GM23338 (cell line): ENCODE measurements around the gene ZNF282. TPM values are rescaled to one million over a fixed set of nuclear protein-coding genes. Genes with fewer than 3 reads are reported as not detected.

Experiments
- ATAC-seq: fragments of 200-7000 bp; cut with Tn5 transposase; 3 replicates; pipeline ENCODE4 v1.9.1; 2020
- DNase-seq: peaks from one replicate; pipeline ENCODE4 v3.0.0-alpha.2; 2015; ENCODE audit warnings: low spot score
- H2AFZ ChIP-seq: fragments of 200-600 bp; sonication (generic); 2 replicates; pipeline ENCODE4 v1.8.0; 2016; ENCODE audit warnings: antibody characterized with exemption, mild to moderate bottlenecking, moderate library complexity
- H3F3A ChIP-seq: fragments of 200-600 bp; sonication (generic); replicated peaks from 2 replicates; pipeline ENCODE4 v1.8.0; 2017; ENCODE audit warnings: antibody characterized with exemption, mixed run types, low read depth
- H3K27ac ChIP-seq: fragments of 200-600 bp; sonication (generic); 2 replicates; pipeline ENCODE4 v1.6.1; 2016; ENCODE audit warnings: low read depth
- H3K27me3 ChIP-seq: fragments of 200-600 bp; sonication (generic); 2 replicates; pipeline ENCODE4 v1.8.0; 2016; ENCODE audit warnings: mild to moderate bottlenecking, mixed run types, moderate library complexity; ENCODE audit not compliant: insufficient read depth
- H3K36me3 ChIP-seq: fragments of 200-600 bp; sonication (generic); 2 replicates; pipeline ENCODE4 v1.8.0; 2016; ENCODE audit warnings: mild to moderate bottlenecking; ENCODE audit not compliant: insufficient read depth
- H3K4me1 ChIP-seq: fragments of 200-600 bp; sonication (generic); 2 replicates; pipeline ENCODE4 v1.8.0; 2016; ENCODE audit warnings: mild to moderate bottlenecking, moderate library complexity; ENCODE audit not compliant: insufficient read depth
- H3K4me2 ChIP-seq: fragments of 200-600 bp; sonication (generic); 2 replicates; pipeline ENCODE4 v1.7.1; 2017; ENCODE audit warnings: mixed run types
- H3K4me3 ChIP-seq: fragments of 200-600 bp; sonication (generic); 2 replicates; pipeline ENCODE4 v1.6.1; 2016; ENCODE audit warnings: mixed run types
- H3K79me2 ChIP-seq: fragments of 200-600 bp; sonication (generic); replicated peaks from 2 replicates; pipeline ENCODE4 v1.8.0; 2017; ENCODE audit warnings: mild to moderate bottlenecking; ENCODE audit not compliant: insufficient read depth
- H3K9me2 ChIP-seq: fragments of 200-600 bp; sonication (generic); 2 replicates; pipeline ENCODE4 v1.8.0; 2017; ENCODE audit not compliant: insufficient read depth
- H4K20me1 ChIP-seq: fragments of 200-600 bp; sonication (generic); replicated peaks from 2 replicates; pipeline ENCODE4 v1.8.0; 2017; ENCODE audit warnings: mild to moderate bottlenecking; ENCODE audit not compliant: insufficient read depth
- H3K27ac Mint-ChIP-seq: 2 replicates; pipeline ENCODE4 v1.8.0; 2020; ENCODE audit warnings: inconsistent platforms, mild to moderate bottlenecking, moderate library complexity, mixed read lengths
- H3K27me3 Mint-ChIP-seq: 3 replicates; pipeline ENCODE4 v1.8.0; 2022; ENCODE audit warnings: low read depth, mild to moderate bottlenecking, moderate library complexity, mixed read lengths, inconsistent platforms; ENCODE audit not compliant: insufficient read depth, poor library complexity
- H3K36me3 Mint-ChIP-seq: 3 replicates; pipeline ENCODE4 v1.8.0; 2021; ENCODE audit warnings: low read depth, mild to moderate bottlenecking, inconsistent platforms, moderate library complexity, mixed read lengths
- H3K4me1 Mint-ChIP-seq: 3 replicates; pipeline ENCODE4 v1.8.0; 2020; ENCODE audit warnings: mild to moderate bottlenecking, inconsistent platforms, mixed read lengths
- H3K4me3 Mint-ChIP-seq: 3 replicates; pipeline ENCODE4 v1.8.0; 2021; ENCODE audit warnings: moderate library complexity, mild to moderate bottlenecking, inconsistent platforms, mixed read lengths
- H3K9me3 Mint-ChIP-seq: 3 replicates; pipeline ENCODE4 v1.8.0; 2020; ENCODE audit warnings: moderate library complexity, mild to moderate bottlenecking, inconsistent platforms, mixed read lengths
- CREB1 ChIP-seq: fragments of 250-450 bp; sonication (Bioruptor Pico); IDR thresholded peaks from 2 replicates; pipeline ENCODE4 v1.5.0; 2020; ENCODE audit warnings: low read depth, mild to moderate bottlenecking, moderate library complexity
- ETS1 ChIP-seq: IDR thresholded peaks from 2 replicates; pipeline ENCODE4 v1.6.1; 2016; ENCODE audit warnings: antibody characterized with exemption
- EZH2 ChIP-seq: fragments of 200-600 bp; sonication (generic); IDR thresholded peaks from one replicate; pipeline ENCODE4 v1.8.0; 2017; ENCODE audit warnings: antibody characterized with exemption, mild to moderate bottlenecking, low read depth; ENCODE audit not compliant: unreplicated experiment
- EZH2phosphoT487 ChIP-seq: fragments of 200-600 bp; sonication (generic); IDR thresholded peaks from one replicate; pipeline ENCODE4 v1.8.1; 2018; ENCODE audit warnings: antibody characterized with exemption; ENCODE audit not compliant: unreplicated experiment
- JUNB ChIP-seq: IDR thresholded peaks from one replicate; pipeline ENCODE4 v1.6.1; 2016; ENCODE audit warnings: antibody characterized with exemption; ENCODE audit not compliant: unreplicated experiment
- NANOG ChIP-seq: IDR thresholded peaks from 2 replicates; pipeline ENCODE4 v1.6.1; 2016; ENCODE audit warnings: antibody characterized with exemption, borderline replicate concordance
- POLR2AphosphoS5 ChIP-seq: IDR thresholded peaks from 2 replicates; pipeline ENCODE4 v1.6.1; 2016; ENCODE audit warnings: antibody characterized with exemption, low read depth
- STAT1 ChIP-seq: IDR thresholded peaks from one replicate; pipeline ENCODE4 v1.6.1; 2016; ENCODE audit warnings: antibody characterized with exemption; ENCODE audit not compliant: unreplicated experiment
- ZNF114 ChIP-seq: fragments of 250-450 bp; sonication (Bioruptor Pico); IDR thresholded peaks from 2 replicates; pipeline ENCODE4 v1.5.0; 2020; ENCODE audit warnings: mild to moderate bottlenecking, moderate library complexity
- ZNF331 ChIP-seq: fragments of 250-450 bp; sonication (Bioruptor Pico); IDR thresholded peaks from 2 replicates; pipeline ENCODE4 v1.5.0; 2020; ENCODE audit warnings: low read depth, mild to moderate bottlenecking, moderate library complexity
- ZNF462 ChIP-seq: fragments of 250-450 bp; sonication (Bioruptor Pico); IDR thresholded peaks from 2 replicates; pipeline ENCODE4 v1.5.0; 2020; ENCODE audit warnings: mild to moderate bottlenecking, moderate library complexity
- polyA plus RNA-seq: library from polyadenylated mRNA; unstranded; fragments of >200 nt; fragmentation: Nextera tagmentation; extraction: Ambion mirVana; gene quantifications from 2 replicates; pipeline ENCODE4 v1.2.1, GENCODE V29; 2016
- total RNA-seq: library from RNA; depleted of rRNA; stranded (reverse); fragments of >200 nt; shearing (Covaris generic); gene quantifications from 2 replicates; pipeline ENCODE4 v1.2.3, GENCODE V29; 2014
- TF ChIP-seq, protein P1 (sequence below), 2 experiments: fragments of 200-600 bp in 1 of 2; sonication (generic) in 1 of 2; conservative IDR thresholded peaks; 2 replicates each; pipeline versions ENCODE4 v1.5.1 to v1.6.1; 2016 to 2017; ENCODE audit warnings: antibody characterized with exemption in 2 of 2, low read depth in 2 of 2, mild to moderate bottlenecking in 2 of 2, moderate library complexity in 1 of 2
- TF ChIP-seq, protein P2 (sequence below): IDR thresholded peaks from one replicate; pipeline ENCODE4 v1.6.1; 2018; ENCODE audit warnings: antibody characterized with exemption; ENCODE audit not compliant: unreplicated experiment

The ZNF282 gene
- total and polyA plus RNA-seq, 2 experiments from 2014 or later, result 7.2 to 36.3 TPM

GRCh38 chr7:149147752-149148653, 47.3 kb upstream of the ZNF282 start:
- ATAC-seq (peak; percentile 12), DNase-seq (peak; percentile 54)
- Histone ChIP-seq H2AFZ (no peak overlapping the region), H3K4me3 (peak overlapping the region; percentile 75), H3K4me1 (peaks cover 28% of the 10 kb centered on the region), H3K4me2 (peak overlapping the region; percentile 84), H3K36me3 (peaks cover 9% of the 10 kb centered on the region), H3K27ac (peak overlapping the region; percentile 83), H3K27me3 (no peaks in the 10 kb centered on the region), H3K9me2 (no peaks in the 10 kb centered on the region), H4K20me1 (peaks cover 31% of the 10 kb centered on the region), H3K79me2 (peaks cover 68% of the 10 kb centered on the region), H3F3A (peaks cover 17% of the 10 kb centered on the region)
- Mint-ChIP-seq H3K36me3 (peaks cover 39% of the 10 kb centered on the region), H3K27me3 (peaks cover 19% of the 10 kb centered on the region), H3K4me1 (peaks cover 51% of the 10 kb centered on the region), H3K27ac (peak overlapping the region; percentile 95), H3K9me3 (no peaks in the 10 kb centered on the region; the same call in 2 of the 3 replicates), H3K4me3 (peak overlapping the region; percentile 95)
- TF ChIP-seq JUNB (no peak), ETS1 (no peak), EZH2 (no peak), ZNF331 (CRISPR knock-in tag) (no peak), ZNF462 (CRISPR knock-in tag) (no peak), NANOG (no peak), STAT1 (no peak), ZNF114 (CRISPR knock-in tag) (no peak), POLR2AphosphoS5 (no peak; the same call in none of the 2 replicates), CREB1 (CRISPR knock-in tag) (no peak), EZH2phosphoT487 (no peak)
- TF ChIP-seq, protein P1, sequence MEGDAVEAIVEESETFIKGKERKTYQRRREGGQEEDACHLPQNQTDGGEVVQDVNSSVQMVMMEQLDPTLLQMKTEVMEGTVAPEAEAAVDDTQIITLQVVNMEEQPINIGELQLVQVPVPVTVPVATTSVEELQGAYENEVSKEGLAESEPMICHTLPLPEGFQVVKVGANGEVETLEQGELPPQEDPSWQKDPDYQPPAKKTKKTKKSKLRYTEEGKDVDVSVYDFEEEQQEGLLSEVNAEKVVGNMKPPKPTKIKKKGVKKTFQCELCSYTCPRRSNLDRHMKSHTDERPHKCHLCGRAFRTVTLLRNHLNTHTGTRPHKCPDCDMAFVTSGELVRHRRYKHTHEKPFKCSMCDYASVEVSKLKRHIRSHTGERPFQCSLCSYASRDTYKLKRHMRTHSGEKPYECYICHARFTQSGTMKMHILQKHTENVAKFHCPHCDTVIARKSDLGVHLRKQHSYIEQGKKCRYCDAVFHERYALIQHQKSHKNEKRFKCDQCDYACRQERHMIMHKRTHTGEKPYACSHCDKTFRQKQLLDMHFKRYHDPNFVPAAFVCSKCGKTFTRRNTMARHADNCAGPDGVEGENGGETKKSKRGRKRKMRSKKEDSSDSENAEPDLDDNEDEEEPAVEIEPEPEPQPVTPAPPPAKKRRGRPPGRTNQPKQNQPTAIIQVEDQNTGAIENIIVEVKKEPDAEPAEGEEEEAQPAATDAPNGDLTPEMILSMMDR (conservative IDR thresholded peaks at IDR 0.05; ENCODE audit: low read depth in 2 of 2), result no peak
- TF ChIP-seq, protein P2, sequence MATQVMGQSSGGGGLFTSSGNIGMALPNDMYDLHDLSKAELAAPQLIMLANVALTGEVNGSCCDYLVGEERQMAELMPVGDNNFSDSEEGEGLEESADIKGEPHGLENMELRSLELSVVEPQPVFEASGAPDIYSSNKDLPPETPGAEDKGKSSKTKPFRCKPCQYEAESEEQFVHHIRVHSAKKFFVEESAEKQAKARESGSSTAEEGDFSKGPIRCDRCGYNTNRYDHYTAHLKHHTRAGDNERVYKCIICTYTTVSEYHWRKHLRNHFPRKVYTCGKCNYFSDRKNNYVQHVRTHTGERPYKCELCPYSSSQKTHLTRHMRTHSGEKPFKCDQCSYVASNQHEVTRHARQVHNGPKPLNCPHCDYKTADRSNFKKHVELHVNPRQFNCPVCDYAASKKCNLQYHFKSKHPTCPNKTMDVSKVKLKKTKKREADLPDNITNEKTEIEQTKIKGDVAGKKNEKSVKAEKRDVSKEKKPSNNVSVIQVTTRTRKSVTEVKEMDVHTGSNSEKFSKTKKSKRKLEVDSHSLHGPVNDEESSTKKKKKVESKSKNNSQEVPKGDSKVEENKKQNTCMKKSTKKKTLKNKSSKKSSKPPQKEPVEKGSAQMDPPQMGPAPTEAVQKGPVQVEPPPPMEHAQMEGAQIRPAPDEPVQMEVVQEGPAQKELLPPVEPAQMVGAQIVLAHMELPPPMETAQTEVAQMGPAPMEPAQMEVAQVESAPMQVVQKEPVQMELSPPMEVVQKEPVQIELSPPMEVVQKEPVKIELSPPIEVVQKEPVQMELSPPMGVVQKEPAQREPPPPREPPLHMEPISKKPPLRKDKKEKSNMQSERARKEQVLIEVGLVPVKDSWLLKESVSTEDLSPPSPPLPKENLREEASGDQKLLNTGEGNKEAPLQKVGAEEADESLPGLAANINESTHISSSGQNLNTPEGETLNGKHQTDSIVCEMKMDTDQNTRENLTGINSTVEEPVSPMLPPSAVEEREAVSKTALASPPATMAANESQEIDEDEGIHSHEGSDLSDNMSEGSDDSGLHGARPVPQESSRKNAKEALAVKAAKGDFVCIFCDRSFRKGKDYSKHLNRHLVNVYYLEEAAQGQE, result no peak
